Smooth muscle cell (in vitro differentiated cells): Measurements from ENCODE around the gene PM20D1. TPM values are rescaled to one million over a fixed set of nuclear protein-coding genes. Genes with fewer than 3 reads are reported as not detected.

Experiments
- DNase-seq: peaks from one replicate; lab custom pipeline; 2025; ENCODE audit not compliant: unreplicated experiment; lab: John Stamatoyannopoulos, UW
- H2AFZ ChIP-seq: fragments of 200-600 bp; sonication (generic); 2 replicates; pipeline ENCODE4 v1.6.0; 2016; ENCODE audit warnings: antibody characterized with exemption, low read depth, mild to moderate bottlenecking
- H3F3A ChIP-seq: fragments of 200-600 bp; sonication (generic); 2 replicates; pipeline ENCODE4 v1.6.0; 2017; ENCODE audit warnings: antibody characterized with exemption, low read depth
- H3K27ac ChIP-seq: fragments of 200-600 bp; sonication (generic); 2 replicates; pipeline ENCODE4 v1.5.1; 2016; ENCODE audit warnings: low read depth, mild to moderate bottlenecking
- H3K27me3 ChIP-seq: fragments of 200-600 bp; sonication (generic); 2 replicates; pipeline ENCODE4 v1.6.1; 2016; ENCODE audit warnings: low read depth, mild to moderate bottlenecking
- H3K36me3 ChIP-seq: fragments of 200-600 bp; sonication (generic); 2 replicates; pipeline ENCODE4 v1.5.1; 2016; ENCODE audit warnings: low read depth
- H3K4me1 ChIP-seq: fragments of 200-600 bp; sonication (generic); 2 replicates; pipeline ENCODE4 v1.5.1; 2016; ENCODE audit warnings: low read depth
- H3K4me2 ChIP-seq: fragments of 200-600 bp; sonication (generic); 2 replicates; pipeline ENCODE4 v1.6.0; 2016; ENCODE audit warnings: mild to moderate bottlenecking
- H3K4me3 ChIP-seq: fragments of 200-600 bp; sonication (generic); 2 replicates; pipeline ENCODE4 v1.5.1; 2016; ENCODE audit warnings: mild to moderate bottlenecking
- H3K79me2 ChIP-seq: fragments of 200-600 bp; sonication (generic); 2 replicates; pipeline ENCODE4 v1.6.0; 2016; ENCODE audit warnings: low read depth, mild to moderate bottlenecking
- H3K9ac ChIP-seq: fragments of 200-600 bp; sonication (generic); 2 replicates; pipeline ENCODE4 v1.6.0; 2016; ENCODE audit warnings: low read depth
- H3K9me3 ChIP-seq: fragments of 200-600 bp; sonication (generic); replicated peaks from 2 replicates; pipeline ENCODE4 v1.5.1; 2016; ENCODE audit warnings: low read depth
- H4K20me1 ChIP-seq: fragments of 200-600 bp; sonication (generic); 2 replicates; pipeline ENCODE4 v1.6.0; 2016; ENCODE audit warnings: low read depth
- WGBS: methylation state at CpG from one replicate; pipeline ENCODE4 v1.1.7; 2016; ENCODE audit warnings: low lambda C conversion rate; 5-methylcytosine and 5-hydroxymethylcytosine counted together
- polyA plus RNA-seq: library from polyadenylated mRNA; unstranded; fragments of >200 nt; fragmentation: Nextera tagmentation; extraction: Ambion mirVana; gene quantifications from 2 replicates; pipeline ENCODE4 v1.2.1, GENCODE V29; 2016
- total RNA-seq: library from RNA; depleted of rRNA; stranded (reverse); fragments of >200 nt; gene quantifications from 2 replicates; pipeline ENCODE4 v1.2.3, GENCODE V29; 2014
- TF ChIP-seq, protein P1 (sequence below): fragments of 200-600 bp; sonication (generic); IDR thresholded peaks from 2 replicates; pipeline ENCODE4 v1.5.1; 2017; ENCODE audit warnings: borderline replicate concordance, mild to moderate bottlenecking, antibody characterized with exemption; ENCODE audit not compliant: insufficient read depth, poor library complexity, severe bottlenecking

PM20D1 gene
- total and polyA plus RNA-seq, 2 experiments from 2014 or later = not detected

DNA sequence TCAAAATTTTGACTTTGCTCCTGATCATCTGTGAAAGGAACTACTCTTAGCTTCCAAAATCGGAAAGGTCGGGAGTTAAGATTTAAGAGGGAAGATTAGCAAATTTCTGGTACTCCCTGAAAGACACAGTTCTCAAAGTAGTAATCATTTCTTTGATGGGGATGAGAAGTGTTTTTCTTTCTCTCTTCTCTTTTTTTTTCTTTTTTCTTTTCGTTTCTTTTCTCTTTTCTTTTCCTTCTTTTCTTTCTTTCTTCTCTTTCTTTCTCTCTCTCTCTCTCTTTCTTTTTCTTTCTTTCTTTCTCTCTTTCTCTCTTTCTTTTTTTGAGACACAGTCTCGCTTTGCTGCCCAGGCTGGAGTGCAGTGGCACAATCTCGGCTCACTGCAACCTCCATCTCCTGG, 69.6 kb downstream of the PM20D1 start:
- H3K9me3 ChIP-seq = no peaks in the 10 kb centered on the region
- H2AFZ ChIP-seq = no peak overlapping the region
- TF ChIP-seq, protein P1, sequence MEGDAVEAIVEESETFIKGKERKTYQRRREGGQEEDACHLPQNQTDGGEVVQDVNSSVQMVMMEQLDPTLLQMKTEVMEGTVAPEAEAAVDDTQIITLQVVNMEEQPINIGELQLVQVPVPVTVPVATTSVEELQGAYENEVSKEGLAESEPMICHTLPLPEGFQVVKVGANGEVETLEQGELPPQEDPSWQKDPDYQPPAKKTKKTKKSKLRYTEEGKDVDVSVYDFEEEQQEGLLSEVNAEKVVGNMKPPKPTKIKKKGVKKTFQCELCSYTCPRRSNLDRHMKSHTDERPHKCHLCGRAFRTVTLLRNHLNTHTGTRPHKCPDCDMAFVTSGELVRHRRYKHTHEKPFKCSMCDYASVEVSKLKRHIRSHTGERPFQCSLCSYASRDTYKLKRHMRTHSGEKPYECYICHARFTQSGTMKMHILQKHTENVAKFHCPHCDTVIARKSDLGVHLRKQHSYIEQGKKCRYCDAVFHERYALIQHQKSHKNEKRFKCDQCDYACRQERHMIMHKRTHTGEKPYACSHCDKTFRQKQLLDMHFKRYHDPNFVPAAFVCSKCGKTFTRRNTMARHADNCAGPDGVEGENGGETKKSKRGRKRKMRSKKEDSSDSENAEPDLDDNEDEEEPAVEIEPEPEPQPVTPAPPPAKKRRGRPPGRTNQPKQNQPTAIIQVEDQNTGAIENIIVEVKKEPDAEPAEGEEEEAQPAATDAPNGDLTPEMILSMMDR = no peak
- H3K4me3 ChIP-seq = no peak overlapping the region
- no peaks in the 10 kb centered on the region for H3K27me3 ChIP-seq
- no peak for DNase-seq
- 86% methylated on average over 5 of the region's 5 CpGs for WGBS
- no peak overlapping the region for H3K27ac ChIP-seq
- no peak overlapping the region for H3K9ac ChIP-seq
- H3F3A ChIP-seq = no peaks in the 10 kb centered on the region
- H3K4me2 ChIP-seq = no peak overlapping the region
- peaks cover 3% of the 10 kb centered on the region for H3K4me1 ChIP-seq
- no peaks in the 10 kb centered on the region for H4K20me1 ChIP-seq
- H3K79me2 ChIP-seq = no peaks in the 10 kb centered on the region
- no peaks in the 10 kb centered on the region for H3K36me3 ChIP-seq

Other genes with a start within 250 kb of the PM20D1 start
- 15.5 and 16.6 TPM in 2 replicates for gene ELK4, start 218.1 kb downstream of the PM20D1 start, total RNA-seq
- 3.6 and 3.7 TPM in 2 replicates for gene ELK4, start 218.1 kb downstream of the PM20D1 start, polyA plus RNA-seq
- gene SLC45A3, start 169.6 kb downstream of the PM20D1 start, total RNA-seq = 3.2 and 4.9 TPM in 2 replicates
- 3.1 and 4.4 TPM in 2 replicates for gene SLC45A3, start 169.6 kb downstream of the PM20D1 start, polyA plus RNA-seq
- 139 and 179 TPM in 2 replicates for gene NUCKS1, start 100.0 kb downstream of the PM20D1 start, total RNA-seq
- 29.1 and 30.9 TPM in 2 replicates for gene NUCKS1, start 100.0 kb downstream of the PM20D1 start, polyA plus RNA-seq
- gene RAB29, start 74.7 kb downstream of the PM20D1 start, total RNA-seq = 1.7 and 4.1 TPM in 2 replicates
- gene RAB29, start 74.7 kb downstream of the PM20D1 start, polyA plus RNA-seq = 4.1 and 4.5 TPM in 2 replicates
- gene SLC41A1, start 36.9 kb downstream of the PM20D1 start, total RNA-seq = 22.8 and 23.2 TPM in 2 replicates
- gene SLC41A1, start 36.9 kb downstream of the PM20D1 start, polyA plus RNA-seq = 17.8 and 22.3 TPM in 2 replicates
- not detected in 2 replicates for gene SLC26A9, start 93.3 kb upstream of the PM20D1 start, total RNA-seq
- gene SLC26A9, start 93.3 kb upstream of the PM20D1 start, polyA plus RNA-seq = not detected in 2 replicates
- 8.0 and 13.0 TPM in 2 replicates for gene RAB7B, start 153.3 kb upstream of the PM20D1 start, total RNA-seq
- 11.5 and 13.6 TPM in 2 replicates for gene RAB7B, start 153.3 kb upstream of the PM20D1 start, polyA plus RNA-seq
- not detected in 2 replicates for gene CTSE, start 173.8 kb upstream of the PM20D1 start, total RNA-seq
- gene CTSE, start 173.8 kb upstream of the PM20D1 start, polyA plus RNA-seq = not detected in 2 replicates
- not detected in 2 replicates for gene RHEX, start 203.0 kb upstream of the PM20D1 start, total RNA-seq
- gene RHEX, start 203.0 kb upstream of the PM20D1 start, polyA plus RNA-seq = not detected in 2 replicates